H1 (cell line): ENCODE measurements around the gene AP3M1. TPM values are rescaled to one million over a fixed set of nuclear protein-coding genes. Genes with fewer than 3 reads are reported as not detected.

Experiments used
- CTCF ChIA-PET: fragments of 300-600 bp; sonication (Branson Sonifier 250); formaldehyde crosslinking; loops from one replicate; lab custom pipeline; 2021; ENCODE audit not compliant: partially characterized antibody; lab: Charles Lee
- POLR2A ChIA-PET: fragments of 300-600 bp; sonication (Branson Sonifier 250); formaldehyde crosslinking; loops from one replicate; lab custom pipeline; 2021; ENCODE audit warnings: inconsistent platforms; ENCODE audit not compliant: partially characterized antibody; lab: Charles Lee
- DNase-seq, 2 experiments: peaks; one replicate each; pipeline versions ENCODE4 v3.0.0 to v3.0.0-alpha.2; 2010 to 2022; ENCODE audit warnings: low spot score in 2 of 2, low read depth in 1 of 2, mixed read lengths in 1 of 2
- FAIRE-seq: peaks from 2 replicates; lab custom pipeline; 2011; peaks lifted over from hg19 to GRCh38; lab: Jason Lieb, UNC
- H2AFZ ChIP-seq: 2 replicates; pipeline ENCODE4 v1.8.1; 2012; ENCODE audit warnings: low read length, inconsistent platforms
- H2AK5ac ChIP-seq: 2 replicates; pipeline ENCODE4 v1.6.1; 2013; ENCODE audit warnings: low read depth, low read length
- H2BK120ac ChIP-seq: replicated peaks from 2 replicates; pipeline ENCODE3; 2013; ENCODE audit warnings: low read depth, low read length, inconsistent platforms
- H2BK12ac ChIP-seq: 2 replicates; pipeline ENCODE4 v1.6.1; 2013; ENCODE audit warnings: low read depth, low read length
- H2BK15ac ChIP-seq: 2 replicates; pipeline ENCODE4 v1.6.1; 2013; ENCODE audit warnings: low read length
- H2BK20ac ChIP-seq: 2 replicates; pipeline ENCODE4 v1.6.1; 2013; ENCODE audit warnings: low read length
- H2BK5ac ChIP-seq: 2 replicates; pipeline ENCODE4 v1.6.1; 2013; ENCODE audit warnings: low read depth, low read length
- H3K14ac ChIP-seq: 2 replicates; pipeline ENCODE4 v1.6.1; 2013; ENCODE audit warnings: inconsistent platforms; ENCODE audit not compliant: insufficient read length
- H3K18ac ChIP-seq: 2 replicates; pipeline ENCODE4 v1.6.1; 2013; ENCODE audit warnings: low read length; ENCODE audit errors: extremely low read depth
- H3K23ac ChIP-seq: 2 replicates; pipeline ENCODE4 v1.6.1; 2013; ENCODE audit warnings: inconsistent platforms; ENCODE audit not compliant: insufficient read length
- H3K23me2 ChIP-seq: 2 replicates; pipeline ENCODE4 v1.6.1; 2013; ENCODE audit warnings: low read depth, low read length
- H3K27ac ChIP-seq: 2 replicates; pipeline ENCODE4 v1.6.1; 2011; ENCODE audit warnings: low read depth, low read length, inconsistent platforms
- H3K27me3 ChIP-seq, 4 experiments: replicated peaks in 1 of 4; 1 replicate in 1 of 4; 2 replicates in 3 of 4; pipeline versions ENCODE4 v1.6.1 to v1.8.1; 2011 to 2013; ENCODE audit warnings: low read length in 3 of 4, mild to moderate bottlenecking in 3 of 4, inconsistent platforms in 2 of 4, mixed read lengths in 2 of 4, moderate library complexity in 1 of 4; ENCODE audit not compliant: control insufficient read depth in 3 of 4, insufficient read depth in 3 of 4; ENCODE audit errors: extremely low read depth in 1 of 4
- H3K36me3 ChIP-seq, 4 experiments: 2 replicates each; pipeline versions ENCODE4 v1.6.1 to v1.8.1; 2011 to 2013; ENCODE audit warnings: mild to moderate bottlenecking in 4 of 4, low read length in 3 of 4, moderate library complexity in 2 of 4, control low read depth in 1 of 4, inconsistent platforms in 1 of 4; ENCODE audit not compliant: insufficient read depth in 4 of 4, control insufficient read depth in 2 of 4
- H3K4ac ChIP-seq: replicated peaks from 2 replicates; pipeline ENCODE3; 2013; ENCODE audit warnings: low read length, low read depth, mixed read lengths, inconsistent platforms; ENCODE audit not compliant: insufficient read length
- H3K4me1 ChIP-seq, 4 experiments: replicated peaks in 1 of 4; 1 replicate in 1 of 4; 2 replicates in 3 of 4; pipeline versions ENCODE4 v1.6.1 to v1.8.1; 2011 to 2013; ENCODE audit warnings: low read length in 3 of 4, inconsistent platforms in 2 of 4, mixed read lengths in 1 of 4; ENCODE audit not compliant: insufficient read depth in 4 of 4, control insufficient read depth in 3 of 4
- H3K4me2 ChIP-seq, 2 experiments: 2 replicates each; pipeline versions ENCODE4 v1.6.1 to v1.8.1; 2011 to 2013; ENCODE audit warnings: low read depth in 2 of 2, low read length in 2 of 2, control low read depth in 1 of 2, inconsistent platforms in 1 of 2, mild to moderate bottlenecking in 1 of 2; ENCODE audit not compliant: insufficient read depth in 1 of 2
- H3K4me3 ChIP-seq, 4 experiments: fragments of 200-600, 300-600 bp in 1 of 4; sonication (generic), shearing (Covaris generic), sonication (Bioruptor Twin) in 1 of 4; 2 replicates each; pipeline versions ENCODE4 v1.5.1 to v1.8.1; 2011 to 2016; ENCODE audit warnings: low read length in 4 of 4, low read depth in 3 of 4, control low read depth in 2 of 4, inconsistent platforms in 2 of 4, mild to moderate bottlenecking in 2 of 4, mixed read lengths in 1 of 4, moderate library complexity in 1 of 4; ENCODE audit not compliant: insufficient read depth in 2 of 4; ENCODE audit errors: extremely low read depth in 1 of 4
- H3K56ac ChIP-seq: replicated peaks from 2 replicates; pipeline ENCODE3; 2013; ENCODE audit warnings: low read depth, mild to moderate bottlenecking, mixed read lengths, low read length, inconsistent platforms; ENCODE audit not compliant: insufficient read length
- H3K79me1 ChIP-seq: 2 replicates; pipeline ENCODE4 v1.6.1; 2013; ENCODE audit warnings: low read depth, low read length, control low read depth
- H3K79me2 ChIP-seq, 2 experiments: 2 replicates each; pipeline versions ENCODE4 v1.6.1 to v1.8.1; 2012 to 2013; ENCODE audit warnings: low read length in 2 of 2, mild to moderate bottlenecking in 2 of 2, inconsistent platforms in 1 of 2; ENCODE audit not compliant: insufficient read depth in 2 of 2, control insufficient read depth in 1 of 2
- H3K9ac ChIP-seq, 4 experiments: replicated peaks in 1 of 4; 1 replicate in 1 of 4; 2 replicates in 3 of 4; pipeline versions ENCODE4 v1.6.1 to v1.8.1; 2011 to 2013; ENCODE audit warnings: low read depth in 3 of 4, low read length in 3 of 4, control low read depth in 2 of 4, mild to moderate bottlenecking in 2 of 4, moderate library complexity in 2 of 4, inconsistent platforms in 1 of 4; ENCODE audit errors: extremely low read depth in 1 of 4
- H3K9me3 ChIP-seq, 2 experiments: 2 replicates each; pipeline versions ENCODE4 v1.6.1 to v1.8.1; 2012 to 2013; ENCODE audit warnings: mild to moderate bottlenecking in 2 of 2, moderate library complexity in 2 of 2, control low read depth in 1 of 2, inconsistent platforms in 1 of 2, low read depth in 1 of 2, low read length in 1 of 2, mixed read lengths in 1 of 2; ENCODE audit not compliant: insufficient read depth in 2 of 2
- H4K20me1 ChIP-seq, 2 experiments: replicated peaks in 1 of 2; 2 replicates each; pipeline versions ENCODE3 to v1.8.1; 2011 to 2013; ENCODE audit warnings: inconsistent platforms in 2 of 2, low read length in 2 of 2, mild to moderate bottlenecking in 1 of 2; ENCODE audit not compliant: insufficient read depth in 2 of 2, control insufficient read depth in 1 of 2
- H4K5ac ChIP-seq: 2 replicates; pipeline ENCODE4 v1.6.1; 2013; ENCODE audit warnings: low read length, low read depth, mixed read lengths, inconsistent platforms; ENCODE audit not compliant: insufficient read length
- H4K8ac ChIP-seq: 2 replicates; pipeline ENCODE4 v1.8.0; 2013; ENCODE audit warnings: mild to moderate bottlenecking, moderate library complexity, low read length, inconsistent platforms; ENCODE audit not compliant: insufficient read depth; ENCODE audit errors: extremely low read depth
- H4K91ac ChIP-seq: replicated peaks from 2 replicates; pipeline ENCODE3; 2013; ENCODE audit warnings: low read length, mixed read lengths, inconsistent platforms; ENCODE audit not compliant: insufficient read length
- ATF3 ChIP-seq: IDR thresholded peaks from 2 replicates; pipeline ENCODE4 v1.6.1; 2011; ENCODE audit warnings: low read depth, mild to moderate bottlenecking, low read length; ENCODE audit not compliant: insufficient read depth
- BACH1 ChIP-seq: IDR thresholded peaks from 2 replicates; pipeline ENCODE4 v1.6.1; 2012; ENCODE audit warnings: low read length, improper control_type of control experiment
- BRCA1 ChIP-seq: IDR thresholded peaks from 2 replicates; pipeline ENCODE4 v1.6.1; 2012; ENCODE audit warnings: low read depth, low read length, improper control_type of control experiment
- CREB1 ChIP-seq: IDR thresholded peaks from 2 replicates; pipeline ENCODE4 v1.6.1; 2012; ENCODE audit warnings: inconsistent platforms
- CTBP2 ChIP-seq: IDR thresholded peaks from 2 replicates; pipeline ENCODE4 v1.7.0; 2011; ENCODE audit warnings: borderline replicate concordance, mild to moderate bottlenecking, moderate library complexity, mixed read lengths, low read length; ENCODE audit not compliant: insufficient read depth, insufficient read length
- GTF2F1 ChIP-seq: IDR thresholded peaks from 2 replicates; pipeline ENCODE4 v1.6.1; 2012; ENCODE audit warnings: low read depth, low read length, improper control_type of control experiment, borderline replicate concordance
- JUND ChIP-seq: IDR thresholded peaks from 2 replicates; pipeline ENCODE4 v1.6.1; 2011; ENCODE audit warnings: mild to moderate bottlenecking, improper control_type of control experiment, low read length
- NRF1 ChIP-seq: IDR thresholded peaks from 2 replicates; pipeline ENCODE4 v1.6.1; 2011; ENCODE audit warnings: mild to moderate bottlenecking, low read depth, low read length, improper control_type of control experiment
- RBBP5 ChIP-seq: IDR thresholded peaks from 2 replicates; pipeline ENCODE4 v1.7.1; 2012; ENCODE audit warnings: low read depth, mild to moderate bottlenecking, inconsistent platforms, low read length, moderate library complexity, borderline replicate concordance
- RXRA ChIP-seq: IDR thresholded peaks from 2 replicates; pipeline ENCODE4 v1.6.1; 2011; ENCODE audit warnings: low read depth, mild to moderate bottlenecking, low read length, moderate library complexity; ENCODE audit not compliant: insufficient read depth
- SP4 ChIP-seq: IDR thresholded peaks from 2 replicates; pipeline ENCODE4 v1.6.1; 2012; ENCODE audit warnings: low read length, inconsistent platforms
- TAF1 ChIP-seq: IDR thresholded peaks from 2 replicates; pipeline ENCODE4 v1.6.1; 2011; ENCODE audit warnings: mild to moderate bottlenecking, low read depth, low read length
- TAF7 ChIP-seq: optimal IDR thresholded peaks from 2 replicates; pipeline ENCODE3; 2011; ENCODE audit warnings: low read depth, mild to moderate bottlenecking, inconsistent platforms, low read length, moderate library complexity, borderline replicate concordance
- WGBS, 2 experiments: shearing (Covaris generic) in 1 of 2; methylation state at CpG; one replicate each; pipeline versions ENCODE4 v1.1.6 to v1.1.7; 2013 to 2015; ENCODE audit warnings: low lambda C conversion rate in 2 of 2, mixed read lengths in 2 of 2, inconsistent platforms in 1 of 2, low coverage in 1 of 2, missing lambda C conversion rate in 1 of 2; ENCODE audit not compliant: insufficient replicate concordance in 2 of 2, insufficient coverage in 1 of 2, insufficient read length in 1 of 2; ENCODE audit errors: extremely low coverage in 1 of 2, missing lambda C conversion rate in 1 of 2; 5-methylcytosine and 5-hydroxymethylcytosine counted together
- polyA plus RNA-seq, 7 experiments: library from polyadenylated mRNA; depleted of rRNA in 3 of 7; stranded (reverse) in 5 of 7; unstranded in 2 of 7; fragments of >200 nt in 5 of 7; fragments of 200-250 nt in 2 of 7; gene quantifications; 1 replicate in 5 of 7; 2 replicates in 1 of 7; 4 replicates in 1 of 7; pipeline versions ENCODE4 v1.2.1 to v1.2.3, GENCODE V29; 2011 to 2013; ENCODE audit warnings: missing spikeins in 2 of 7, mixed read lengths in 2 of 7
- total RNA-seq: library from RNA; stranded (reverse); fragmentation: NEBNext Ultra II Directional; extraction: Animal tissue kit (Norgen Biotek cat#: 25700); gene quantifications from 2 replicates; pipeline ENCODE4 v1.2.1, GENCODE V29; 2021

AP3M1 gene
- total and polyA plus RNA-seq, 2 of the 8 experiments (the other 6 are each of a cell fraction or from before 2014, with no cell fraction given), result 23.9 to 38.9 TPM

GRCh38 chr10:74121368-74121767 is 29.3 kb downstream of the AP3M1 start:
- H4K8ac ChIP-seq, result no peak overlapping the region
- DNase-seq (no peak), FAIRE-seq (no peak)
- no peaks in the 10 kb centered on the region for H3K23me2 ChIP-seq
- no peak overlapping the region for H2BK15ac ChIP-seq
- H2BK20ac ChIP-seq, result no peak overlapping the region
- no peak overlapping the region for H2AK5ac ChIP-seq
- H3K79me1 ChIP-seq, result no peaks in the 10 kb centered on the region
- POLR2A ChIA-PET, result interaction anchor here (0.7 to 1.3 kb wide), 3 partner anchors 8 to 22 kb away, joined by 3 to 5 read pairs (median 4); no protein-coding TSS in a partner anchor
- H3K4me2 ChIP-seq, result no peak overlapping the region
- H2BK120ac ChIP-seq, result no peak overlapping the region
- H3K36me3 ChIP-seq, result peaks cover 18 to 92% (median 59%) of the 10 kb centered on the region in 4 experiments
- H3K56ac ChIP-seq, result no peak overlapping the region
- no peak overlapping the region for H2AFZ ChIP-seq
- H4K5ac ChIP-seq, result no peak overlapping the region
- H4K91ac ChIP-seq, result no peak overlapping the region
- no peak overlapping the region for H3K27ac ChIP-seq
- H3K27me3 ChIP-seq, result no peaks in the 10 kb centered on the region
- no peak overlapping the region for H3K9ac ChIP-seq
- H3K14ac ChIP-seq, result no peak overlapping the region
- H2BK12ac ChIP-seq, result no peak overlapping the region
- no peaks in the 10 kb centered on the region for H3K79me2 ChIP-seq
- CTCF ChIA-PET, result interaction anchor here (0.6 to 1.5 kb wide), 4 partner anchors 13 to 235 kb away, joined by 3 to 4 read pairs (median 3); no protein-coding TSS in a partner anchor
- TF ChIP-seq BACH1 (no peak), GTF2F1 (no peak), BRCA1 (no peak), TAF1 (no peak), RBBP5 (no peak), CTBP2 (no peak), NRF1 (no peak), JUND (no peak), ATF3 (no peak), SP4 (no peak), TAF7 (no peak), RXRA (no peak), CREB1 (no peak)
- WGBS, 2 experiments, result 100% methylated on average over 1 of the region's 1 CpG; no CpG with 5 or more reads in 1 of the 2 experiments
- no peaks in the 10 kb centered on the region for H3K4me1 ChIP-seq
- no peak overlapping the region for H3K23ac ChIP-seq
- no peak overlapping the region for H3K4ac ChIP-seq
- no peak overlapping the region for H3K18ac ChIP-seq
- no peak overlapping the region for H3K4me3 ChIP-seq
- peaks cover 0 to 3% of the 10 kb centered on the region in 2 experiments for H4K20me1 ChIP-seq
- H3K9me3 ChIP-seq, result no peaks in the 10 kb centered on the region
- H2BK5ac ChIP-seq, result no peak overlapping the region
